ENCODE measurements around the gene GLIS1. TPM values are rescaled to one million over a fixed set of nuclear protein-coding genes. Genes with fewer than 3 reads are reported as not detected.

GLIS1 gene
- polyA plus RNA-seq, 3 donors: not detected

GRCh38 chr1:53619367-53620060 is 119.5 kb downstream of the GLIS1 start:
- Histone ChIP-seq H3K9ac (ENCODE audit: insufficient read depth, low read length, poor library complexity, severe bottlenecking) (no peak overlapping the region), H3K79me2 (ENCODE audit: insufficient read depth, low read length) (no peaks in the 10 kb centered on the region), H3K9me3 (replicated peaks in 1 of 2; ENCODE audit: control insufficient read depth in 1 of 2, insufficient read depth in 1 of 2, low read length in 2 of 2) (no peaks in the 10 kb centered on the region), H3K36me3 (replicated peaks in 1 of 2; ENCODE audit: control insufficient read depth in 1 of 2, insufficient read depth in 2 of 2, low read length in 2 of 2) (no peaks in the 10 kb centered on the region), H3K4me2 (replicated peaks; ENCODE audit: extremely low read depth, low read length, poor library complexity, severe bottlenecking) (no peak overlapping the region), H3K4me1 (ENCODE audit: control insufficient read depth in 1 of 2, insufficient read depth in 2 of 2, low read length in 2 of 2) (no peaks in the 10 kb centered on the region), H3K27me3 (ENCODE audit: control insufficient read depth in 2 of 2, insufficient read depth in 2 of 2, low read length in 2 of 2) (no peaks in the 10 kb centered on the region), H2AFZ (ENCODE audit: insufficient read depth, low read depth, low read length, poor library complexity, severe bottlenecking) (no peak overlapping the region), H4K20me1 (ENCODE audit: insufficient read depth, low read length) (no peaks in the 10 kb centered on the region), H3K4me3 (replicated peaks in 1 of 3; ENCODE audit: low read depth in 2 of 3, low read length in 3 of 3) (no peak overlapping the region), H3K27ac (ENCODE audit: low read depth in 1 of 2, low read length in 2 of 2) (no peak overlapping the region)
- Mint-ChIP-seq H3K9me3 (no peaks in the 10 kb centered on the region), H3K4me1 (no peaks in the 10 kb centered on the region), H3K27ac (no peak overlapping the region), H3K27me3 (ENCODE audit: low read depth in 3 of 3) (peaks cover 0 to under 1% (median 0%) of the 10 kb centered on the region in 3 donors), H3K4me3 (no peak overlapping the region), H3K36me3 (no peaks in the 10 kb centered on the region)
- DNase-seq: no peak
- 91% methylated on average over 4 of the region's 7 CpGs for WGBS (ENCODE audit: insufficient coverage)
- intact Hi-C loops (cut with micrococcal nuclease): no loop called here
- TF ChIP-seq CTCF (IDR thresholded peaks at IDR 0.05): no peak

DNA sequence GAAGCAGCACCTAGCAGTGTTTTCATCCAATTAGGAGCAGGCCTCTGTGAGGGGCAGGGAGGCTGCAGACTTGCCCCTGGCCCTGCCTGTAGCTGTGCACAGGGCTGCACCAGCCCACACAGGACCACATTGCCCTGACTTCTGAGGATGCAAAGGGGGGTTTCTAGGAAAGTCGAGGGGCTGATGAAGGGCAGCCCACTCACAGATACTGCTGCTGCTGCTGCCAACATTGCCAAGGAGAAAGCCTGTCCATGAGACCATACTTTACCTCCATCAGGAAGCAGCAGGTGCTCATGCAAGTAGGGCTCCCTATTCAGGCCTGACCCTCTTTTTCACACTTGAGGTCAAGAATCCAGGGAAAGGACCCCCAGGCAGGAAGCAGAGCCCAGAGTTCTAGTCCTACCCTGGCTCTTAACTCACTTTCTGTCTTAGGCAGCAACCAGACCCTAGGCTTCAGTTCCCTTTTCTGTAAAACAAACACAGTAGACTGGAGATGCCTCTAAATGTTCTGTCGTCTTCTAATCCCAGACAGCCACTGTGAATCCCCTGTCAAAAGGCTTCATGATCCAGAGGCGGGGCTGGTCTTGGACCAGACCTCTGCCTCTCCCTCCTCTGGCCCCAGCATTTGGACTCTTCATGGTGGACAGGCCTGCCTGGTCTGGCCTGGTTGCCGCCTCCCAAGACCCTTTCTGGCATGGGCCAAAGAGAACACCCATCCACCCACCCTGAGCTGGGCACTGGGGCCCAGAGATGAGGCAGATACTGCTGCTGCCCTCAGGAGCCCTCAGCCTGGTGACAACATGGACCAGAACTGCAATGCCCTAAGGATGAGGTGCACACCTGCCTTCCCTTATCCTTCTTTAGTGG is 120.2 kb downstream of the GLIS1 start:
- H3K27me3 Mint-ChIP-seq (ENCODE audit: low read depth in 3 of 3): peaks cover 0 to 4% (median 2%) of the 10 kb centered on the region in 3 donors
- no peaks in the 10 kb centered on the region for H3K79me2 ChIP-seq (ENCODE audit: insufficient read depth, low read length)
- no peaks in the 10 kb centered on the region for H3K9me3 Mint-ChIP-seq
- DNase-seq: no peak
- no peaks in the 10 kb centered on the region for H3K9me3 ChIP-seq (replicated peaks in 1 of 2; ENCODE audit: control insufficient read depth in 1 of 2, insufficient read depth in 1 of 2, low read length in 2 of 2)
- 95% methylated on average over 3 of the region's 4 CpGs for WGBS (ENCODE audit: insufficient coverage)
- H3K27ac ChIP-seq (ENCODE audit: low read depth in 1 of 2, low read length in 2 of 2): no peak overlapping the region
- no peaks in the 10 kb centered on the region for H3K36me3 Mint-ChIP-seq
- no peak overlapping the region for H3K27ac Mint-ChIP-seq
- no peaks in the 10 kb centered on the region for H4K20me1 ChIP-seq (ENCODE audit: insufficient read depth, low read length)
- TF ChIP-seq CTCF (IDR thresholded peaks at IDR 0.05): no peak
- H3K4me2 ChIP-seq (replicated peaks; ENCODE audit: extremely low read depth, low read length, poor library complexity, severe bottlenecking): no peak overlapping the region
- no peaks in the 10 kb centered on the region for H3K4me1 Mint-ChIP-seq
- intact Hi-C loops (cut with micrococcal nuclease): no loop called here
- H3K9ac ChIP-seq (ENCODE audit: insufficient read depth, low read length, poor library complexity, severe bottlenecking): no peak overlapping the region
- no peak overlapping the region for H2AFZ ChIP-seq (ENCODE audit: insufficient read depth, low read depth, low read length, poor library complexity, severe bottlenecking)
- no peak overlapping the region for H3K4me3 ChIP-seq (replicated peaks in 1 of 3; ENCODE audit: low read depth in 2 of 3, low read length in 3 of 3)
- no peaks in the 10 kb centered on the region for H3K36me3 ChIP-seq (replicated peaks in 1 of 2; ENCODE audit: control insufficient read depth in 1 of 2, insufficient read depth in 2 of 2, low read length in 2 of 2)
- no peaks in the 10 kb centered on the region for H3K27me3 ChIP-seq (ENCODE audit: control insufficient read depth in 2 of 2, insufficient read depth in 2 of 2, low read length in 2 of 2)
- no peak overlapping the region for H3K4me3 Mint-ChIP-seq
- H3K4me1 ChIP-seq (ENCODE audit: control insufficient read depth in 1 of 2, insufficient read depth in 2 of 2, low read length in 2 of 2): no peaks in the 10 kb centered on the region
